ENCODE data around the gene GPR156. TPM values are rescaled to one million over a fixed set of nuclear protein-coding genes. Genes with fewer than 3 reads are reported as not detected.

GPR156 gene
- total RNA-seq, 3 donors from 2014 or later = 0.33 to 0.88 (median 0.64) TPM

- Histone ChIP-seq H3K27ac (no peak overlapping the region), H3K4me1 (no peaks in the 10 kb centered on the region), H3K9me3 (no peaks in the 10 kb centered on the region), H3K4me3 (no peak overlapping the region), H3K27me3 (no peaks in the 10 kb centered on the region), H3K36me3 (no peaks in the 10 kb centered on the region)
- intact Hi-C loops (cut with DNase I; ENCODE audit: low total_unique reads) = no loop called here
- no peak for TF ChIP-seq POLR2AphosphoS5 (IDR thresholded peaks at IDR 0.05)
- no peak for TF ChIP-seq CTCF (IDR thresholded peaks at IDR 0.05)
- TF ChIP-seq POLR2A (IDR thresholded peaks at IDR 0.05) = no peak
- DNase-seq (ENCODE audit: low spot score in 2 of 2) = no peak
Measured at GRCh38 chr3:120192159-120192558, 92.9 kb downstream of the GPR156 start.

GRCh38 chr3:120182613-120183511 lies 102.2 kb downstream of the GPR156 start:
- Histone ChIP-seq H3K4me1 (no peaks in the 10 kb centered on the region), H3K27ac (no peak overlapping the region), H3K27me3 (no peaks in the 10 kb centered on the region), H3K9me3 (no peaks in the 10 kb centered on the region), H3K4me3 (no peak overlapping the region), H3K36me3 (no peaks in the 10 kb centered on the region)
- peak in 2 of 3 donors; percentile 24 to 26 for TF ChIP-seq CTCF (IDR thresholded peaks at IDR 0.05)
- TF ChIP-seq POLR2AphosphoS5 (IDR thresholded peaks at IDR 0.05) = no peak
- DNase-seq (ENCODE audit: low spot score in 2 of 2) = no peak
- intact Hi-C loops (cut with DNase I; ENCODE audit: low total_unique reads) = no loop called here

- Histone ChIP-seq H3K4me3 (no peak overlapping the region), H3K27me3 (no peaks in the 10 kb centered on the region), H3K36me3 (no peaks in the 10 kb centered on the region), H3K9me3 (no peaks in the 10 kb centered on the region), H3K27ac (no peak overlapping the region), H3K4me1 (no peaks in the 10 kb centered on the region)
- intact Hi-C loops (cut with DNase I; ENCODE audit: low total_unique reads) = no loop called here
- TF ChIP-seq POLR2AphosphoS5 (IDR thresholded peaks at IDR 0.05) (no peak), POLR2A (IDR thresholded peaks at IDR 0.05) (no peak), CTCF (IDR thresholded peaks at IDR 0.05) (no peak)
- DNase-seq (ENCODE audit: low spot score in 2 of 2) = no peak
Measured at GRCh38 chr3:120181632-120182031, 103.4 kb downstream of the GPR156 start.

GRCh38 chr3:120180731-120181412 lies 104.2 kb downstream of the GPR156 start:
- DNase-seq (ENCODE audit: low spot score in 2 of 2) = no peak
- no peaks in the 10 kb centered on the region for H3K36me3 ChIP-seq
- intact Hi-C loops (cut with DNase I; ENCODE audit: low total_unique reads) = no loop called here
- no peaks in the 10 kb centered on the region for H3K4me1 ChIP-seq
- no peaks in the 10 kb centered on the region for H3K27me3 ChIP-seq
- H3K27ac ChIP-seq = no peak overlapping the region
- TF ChIP-seq POLR2A (IDR thresholded peaks at IDR 0.05) = no peak
- no peak for TF ChIP-seq CTCF (IDR thresholded peaks at IDR 0.05)
- TF ChIP-seq POLR2AphosphoS5 (IDR thresholded peaks at IDR 0.05) = no peak
- no peaks in the 10 kb centered on the region for H3K9me3 ChIP-seq
- H3K4me3 ChIP-seq = no peak overlapping the region

GRCh38 chr3:120177707-120178306 lies 107.2 kb downstream of the GPR156 start:
- no peak overlapping the region for H3K4me3 ChIP-seq

More at GRCh38 chr3:120177707-120178306, 107.2 kb downstream of the GPR156 start:
- TF ChIP-seq POLR2A (IDR thresholded peaks at IDR 0.05) = no peak
- no peak for TF ChIP-seq CTCF (IDR thresholded peaks at IDR 0.05)
- no peak for TF ChIP-seq POLR2AphosphoS5 (IDR thresholded peaks at IDR 0.05)
- no peaks in the 10 kb centered on the region for H3K4me1 ChIP-seq
- H3K27ac ChIP-seq = peak overlapping the region; percentile 46 to 77
- no peaks in the 10 kb centered on the region for H3K27me3 ChIP-seq
- intact Hi-C loops (cut with DNase I; ENCODE audit: low total_unique reads) = no loop called here
- no peaks in the 10 kb centered on the region for H3K36me3 ChIP-seq
- DNase-seq (ENCODE audit: low spot score in 2 of 2) = no peak
- H3K9me3 ChIP-seq = no peaks in the 10 kb centered on the region

Data from breast epithelium (tissue), 4 donors.